Neural cell (in vitro differentiated cells): ENCODE data around the gene OGA. TPM values are rescaled to one million over a fixed set of nuclear protein-coding genes. Genes with fewer than 3 reads are reported as not detected.

Source experiments
- H2AFZ ChIP-seq: fragments of 200-600, 300-800 bp; sonication (generic), shearing (Covaris generic); 2 replicates; pipeline ENCODE4 v1.6.0; 2014; ENCODE audit warnings: low read depth, mild to moderate bottlenecking, antibody characterized with exemption, low read length, moderate library complexity
- H3F3A ChIP-seq: fragments of 200-600 bp; shearing (Covaris generic); 2 replicates; pipeline ENCODE4 v1.6.1; 2016; ENCODE audit warnings: mild to moderate bottlenecking, moderate library complexity, mixed read lengths, antibody characterized with exemption, low read length; ENCODE audit not compliant: insufficient read depth, poor library complexity, severe bottlenecking
- H3K27ac ChIP-seq: fragments of 200-600, 300-800 bp; sonication (generic), shearing (Covaris generic); 2 replicates; pipeline ENCODE4 v1.5.1; 2014; ENCODE audit warnings: mild to moderate bottlenecking, low read length, moderate library complexity
- H3K27me3 ChIP-seq: fragments of 300-800, 200-600 bp; sonication (generic), shearing (Covaris generic); 2 replicates; pipeline ENCODE4 v1.6.0; 2014; ENCODE audit warnings: mild to moderate bottlenecking, low read depth, low read length, moderate library complexity; ENCODE audit not compliant: insufficient read depth
- H3K36me3 ChIP-seq: fragments of 300-800, 200-600 bp; sonication (generic), shearing (Covaris generic); 2 replicates; pipeline ENCODE4 v1.5.1; 2014; ENCODE audit warnings: mild to moderate bottlenecking, antibody characterized with exemption, low read length, moderate library complexity; ENCODE audit not compliant: insufficient read depth
- H3K4me2 ChIP-seq: fragments of 300-800, 200-600 bp; sonication (generic), shearing (Covaris generic); 2 replicates; pipeline ENCODE4 v1.6.0; 2014; ENCODE audit warnings: mild to moderate bottlenecking, low read length
- H3K4me3 ChIP-seq: fragments of 300-800, 200-600 bp; sonication (generic), shearing (Covaris generic); 2 replicates; pipeline ENCODE4 v1.5.1; 2014; ENCODE audit warnings: mild to moderate bottlenecking, low read length, moderate library complexity
- H3K79me2 ChIP-seq: fragments of 200-600 bp; shearing (Covaris generic); replicated peaks from 2 replicates; pipeline ENCODE4 v1.6.0; 2014; ENCODE audit warnings: mild to moderate bottlenecking, low read length, moderate library complexity; ENCODE audit not compliant: insufficient read depth
- H3K9ac ChIP-seq: fragments of 300-800, 200-600 bp; sonication (generic), shearing (Covaris generic); 2 replicates; pipeline ENCODE4 v1.6.1; 2016; ENCODE audit warnings: mild to moderate bottlenecking, low read length, mixed read lengths
- H3K9me2 ChIP-seq: fragments of 200-600 bp; shearing (Covaris generic); 2 replicates; pipeline ENCODE4 v1.6.1; 2016; ENCODE audit warnings: mild to moderate bottlenecking, low read length, mixed read lengths; ENCODE audit not compliant: insufficient read depth
- H3K9me3 ChIP-seq: fragments of 200-600, 300-800 bp; sonication (generic), shearing (Covaris generic); 2 replicates; pipeline ENCODE4 v1.6.1; 2016; ENCODE audit warnings: mild to moderate bottlenecking, mixed run types, low read length, moderate library complexity, mixed read lengths
- H4K20me1 ChIP-seq: fragments of 200-600 bp; shearing (Covaris generic); 2 replicates; pipeline ENCODE4 v1.6.1; 2016; ENCODE audit warnings: mild to moderate bottlenecking, mixed run types; ENCODE audit not compliant: insufficient read depth
- EZH2 ChIP-seq: fragments of 200-600, 300-800 bp; shearing (Covaris generic), sonication (generic); IDR thresholded peaks from 2 replicates; pipeline ENCODE4 v1.6.1; 2014; ENCODE audit warnings: antibody characterized with exemption, low read length, borderline replicate concordance, mild to moderate bottlenecking; ENCODE audit not compliant: insufficient read depth, poor library complexity, severe bottlenecking
- MXI1 ChIP-seq: fragments of 450-650 bp; conservative IDR thresholded peaks from 2 replicates; pipeline ENCODE4 v1.6.1; 2014; ENCODE audit warnings: antibody characterized with exemption, mild to moderate bottlenecking; ENCODE audit not compliant: poor library complexity, severe bottlenecking
- POLR2AphosphoS5 ChIP-seq: IDR thresholded peaks from 2 replicates; pipeline ENCODE4 v1.6.1; 2012
- RAD21 ChIP-seq: fragments of 450-650 bp; conservative IDR thresholded peaks from 2 replicates; pipeline ENCODE4 v1.6.1; 2014; ENCODE audit warnings: antibody characterized with exemption, mild to moderate bottlenecking, moderate library complexity
- REST ChIP-seq: IDR thresholded peaks from 2 replicates; pipeline ENCODE4 v1.6.1; 2012; ENCODE audit warnings: borderline replicate concordance
- SMC3 ChIP-seq: fragments of 450-650 bp; conservative IDR thresholded peaks from 2 replicates; pipeline ENCODE4 v1.6.1; 2014; ENCODE audit warnings: antibody characterized with exemption, mild to moderate bottlenecking, moderate library complexity; ENCODE audit not compliant: poor library complexity
- polyA plus RNA-seq: library from polyadenylated mRNA; depleted of rRNA; stranded (reverse); fragments of >200 nt; gene quantifications from 2 replicates; pipeline ENCODE4 v1.2.3, GENCODE V29; 2014

OGA gene
- polyA plus RNA-seq, 1 donor from 2014 or later = 357 TPM

- peaks cover 54% of the 10 kb centered on the region for H3K27me3 ChIP-seq
Measured at GRCh38 chr10:101772017-101772894, 46.0 kb downstream of the OGA start.

GRCh38 chr10:101771380-101771779, 46.9 kb downstream of the OGA start:
- no peaks in the 10 kb centered on the region for H4K20me1 ChIP-seq
- H3K4me2 ChIP-seq = no peak overlapping the region
- peaks cover 46% of the 10 kb centered on the region for H3K27me3 ChIP-seq
- no peak overlapping the region for H3K4me3 ChIP-seq
- H3K9ac ChIP-seq = no peak overlapping the region
- H3K9me3 ChIP-seq = no peaks in the 10 kb centered on the region
- H3K27ac ChIP-seq = no peak overlapping the region
- H3K79me2 ChIP-seq = no peaks in the 10 kb centered on the region
- TF ChIP-seq SMC3 (no peak), RAD21 (no peak), EZH2 (no peak)
- H2AFZ ChIP-seq = no peak overlapping the region
- H3K9me2 ChIP-seq = no peaks in the 10 kb centered on the region
- no peaks in the 10 kb centered on the region for H3F3A ChIP-seq
- no peaks in the 10 kb centered on the region for H3K36me3 ChIP-seq

More at GRCh38 chr10:101772017-101772894, 46.0 kb downstream of the OGA start:
- Histone ChIP-seq H3K4me3 (no peak overlapping the region), H3K27ac (no peak overlapping the region), H4K20me1 (no peaks in the 10 kb centered on the region), H3F3A (no peaks in the 10 kb centered on the region), H3K79me2 (no peaks in the 10 kb centered on the region), H2AFZ (no peak overlapping the region), H3K9ac (no peak overlapping the region), H3K9me3 (no peaks in the 10 kb centered on the region), H3K36me3 (no peaks in the 10 kb centered on the region), H3K9me2 (no peaks in the 10 kb centered on the region), H3K4me2 (no peak overlapping the region)
- TF ChIP-seq POLR2AphosphoS5 (no peak), REST (no peak), SMC3 (no peak)

- Histone ChIP-seq H3F3A (no peaks in the 10 kb centered on the region), H3K9ac (no peak overlapping the region), H2AFZ (no peak overlapping the region), H3K36me3 (no peaks in the 10 kb centered on the region), H4K20me1 (no peaks in the 10 kb centered on the region), H3K79me2 (no peaks in the 10 kb centered on the region), H3K27ac (no peak overlapping the region), H3K27me3 (peaks cover 42% of the 10 kb centered on the region), H3K4me2 (no peak overlapping the region), H3K4me3 (no peak overlapping the region), H3K9me3 (no peaks in the 10 kb centered on the region), H3K9me2 (no peaks in the 10 kb centered on the region)
- no peak for TF ChIP-seq MXI1
Measured at GRCh38 chr10:101770331-101771215, 47.7 kb downstream of the OGA start.
